ENCODE results near the gene AHNAK. TPM values are rescaled to one million over a fixed set of nuclear protein-coding genes. Genes with fewer than 3 reads are reported as not detected.

The AHNAK gene
- total RNA-seq, 3 donors from 2014 or later = 473 to 1,283 (median 535) TPM

DNA sequence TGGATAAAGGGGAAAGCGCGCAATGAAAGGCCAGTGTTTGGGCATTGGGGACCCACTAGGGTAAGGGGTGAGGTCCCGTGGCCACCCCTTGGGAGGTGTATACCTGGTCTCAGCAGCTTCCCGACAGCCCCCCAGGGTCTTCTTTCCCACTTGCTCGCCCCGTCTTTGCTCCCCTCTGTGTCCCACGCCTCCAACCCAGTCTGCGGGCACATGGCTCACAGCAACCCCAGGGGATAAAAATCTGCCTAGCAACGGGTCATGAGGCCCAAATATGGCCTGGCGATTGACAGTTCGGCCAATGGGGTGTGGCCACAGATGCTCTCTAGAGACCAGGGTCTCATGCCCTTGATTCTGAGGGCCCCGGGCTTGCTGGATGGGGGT lies 41.6 kb downstream of the AHNAK start:
- H3K36me3 ChIP-seq (ENCODE audit: low read depth) = no peaks in the 10 kb centered on the region
- DNase-seq = peak in 1 of 3 donors; percentile 41
- no peak overlapping the region for H3K4me3 ChIP-seq
- no peak for ATAC-seq
- TF ChIP-seq CTCF (IDR thresholded peaks at IDR 0.05) = no peak
- intact Hi-C loops (cut with DNase I, micrococcal nuclease) = loop anchor here (5.0 kb wide), 2 partner anchors 37 to 63 kb away; no protein-coding TSS in a partner anchor
- no peaks in the 10 kb centered on the region for H3K9me3 ChIP-seq
- peaks cover 48% of the 10 kb centered on the region for H3K4me1 ChIP-seq (ENCODE audit: low read depth)

GRCh38 chr11:62504158-62504973 lies 42.2 kb downstream of the AHNAK start:
- peak in 1 of 3 donors; percentile 40 for DNase-seq
- ATAC-seq = no peak
- no peak for TF ChIP-seq CTCF (IDR thresholded peaks at IDR 0.05)
- H3K36me3 ChIP-seq (ENCODE audit: low read depth) = no peaks in the 10 kb centered on the region
- intact Hi-C loops (cut with DNase I, micrococcal nuclease) = no loop called here
- H3K4me1 ChIP-seq (ENCODE audit: low read depth) = peaks cover 43% of the 10 kb centered on the region
- H3K9me3 ChIP-seq = no peaks in the 10 kb centered on the region
- H3K4me3 ChIP-seq = no peak overlapping the region

DNA sequence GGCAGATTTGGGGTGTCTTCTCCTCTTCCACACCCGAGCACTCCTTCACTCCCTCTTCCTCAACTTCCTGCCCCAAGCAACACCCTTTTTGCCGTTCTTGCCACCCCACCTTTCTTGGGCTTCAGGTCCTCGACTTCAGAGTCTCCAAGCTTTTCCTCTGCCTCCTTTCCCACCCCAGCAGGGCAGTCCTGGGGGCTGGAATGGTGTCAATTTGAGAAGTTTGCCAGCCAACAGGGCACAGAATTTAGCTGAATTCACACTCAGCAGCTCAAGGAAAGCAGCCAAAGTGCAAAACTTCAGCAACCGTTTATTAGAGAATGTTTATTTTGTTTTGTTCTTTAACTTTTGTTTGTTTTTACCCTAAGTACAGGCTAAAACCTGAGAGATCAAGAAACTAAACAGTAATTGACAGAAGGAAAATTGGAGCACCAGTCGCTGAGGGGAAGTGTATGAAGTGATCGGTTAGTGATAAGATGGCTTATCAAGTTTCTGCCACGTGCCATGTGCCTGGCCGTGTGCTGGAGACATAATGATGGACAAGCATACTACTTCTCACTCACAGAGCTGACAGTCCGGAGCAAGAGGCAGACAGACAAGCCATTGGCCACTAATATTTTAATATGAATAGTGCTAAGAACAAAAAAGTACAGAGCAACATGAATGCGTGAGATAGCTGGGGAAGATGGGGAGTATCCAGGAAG lies 44.4 kb downstream of the AHNAK start:
- Histone ChIP-seq H3K9me3 (no peaks in the 10 kb centered on the region), H3K4me3 (no peak overlapping the region), H3K36me3 (ENCODE audit: low read depth) (no peaks in the 10 kb centered on the region), H3K4me1 (ENCODE audit: low read depth) (peaks cover 42% of the 10 kb centered on the region)
- ATAC-seq = no peak
- intact Hi-C loops (cut with DNase I, micrococcal nuclease) = no loop called here
- no peak for TF ChIP-seq CTCF (IDR thresholded peaks at IDR 0.05)
- no peak for DNase-seq

- Histone ChIP-seq H3K4me3 (no peak overlapping the region), H3K9me3 (no peaks in the 10 kb centered on the region), H3K4me1 (ENCODE audit: low read depth) (peaks cover 43% of the 10 kb centered on the region), H3K36me3 (ENCODE audit: low read depth) (no peaks in the 10 kb centered on the region)
- ATAC-seq = no peak
- no peak for TF ChIP-seq CTCF (IDR thresholded peaks at IDR 0.05)
- peak in 1 of 3 donors; percentile 41 for DNase-seq
- intact Hi-C loops (cut with DNase I, micrococcal nuclease) = no loop called here
These were observed 45.1 kb downstream of the AHNAK start for GRCh38 chr11:62501432-62501891.

DNA sequence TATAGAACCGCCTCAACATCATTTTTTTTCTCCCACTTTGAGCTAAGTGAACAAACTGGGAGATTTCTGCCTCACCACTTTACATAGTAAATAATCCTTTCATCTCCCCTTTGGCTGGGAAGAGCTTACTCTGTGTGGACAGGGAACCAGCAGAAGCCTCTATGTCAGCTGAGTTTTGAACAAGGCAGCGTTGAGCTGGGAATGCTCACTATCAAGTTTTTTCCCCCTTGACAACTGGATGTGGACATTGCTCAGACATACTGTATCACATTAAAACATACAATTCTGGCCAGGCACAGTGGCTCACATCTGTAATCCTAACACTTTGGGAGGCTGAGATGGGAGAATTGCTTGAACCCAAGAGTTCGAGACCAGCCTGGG lies 46.0 kb downstream of the AHNAK start:
- no peak for TF ChIP-seq CTCF (IDR thresholded peaks at IDR 0.05)
- ATAC-seq = no peak
- no peaks in the 10 kb centered on the region for H3K9me3 ChIP-seq
- no peak for DNase-seq
- peaks cover 40% of the 10 kb centered on the region for H3K4me1 ChIP-seq (ENCODE audit: low read depth)
- H3K4me3 ChIP-seq = no peak overlapping the region
- intact Hi-C loops (cut with DNase I, micrococcal nuclease) = no loop called here
- no peaks in the 10 kb centered on the region for H3K36me3 ChIP-seq (ENCODE audit: low read depth)

Measured in mucosa of descending colon (tissue), 3 donors.